ENCODE measurements around the gene TRIM26. TPM values are rescaled to one million over a fixed set of nuclear protein-coding genes. Genes with fewer than 3 reads are reported as not detected.

Gene TRIM26
- total RNA-seq, 1 donor: 29.3 TPM

DNA sequence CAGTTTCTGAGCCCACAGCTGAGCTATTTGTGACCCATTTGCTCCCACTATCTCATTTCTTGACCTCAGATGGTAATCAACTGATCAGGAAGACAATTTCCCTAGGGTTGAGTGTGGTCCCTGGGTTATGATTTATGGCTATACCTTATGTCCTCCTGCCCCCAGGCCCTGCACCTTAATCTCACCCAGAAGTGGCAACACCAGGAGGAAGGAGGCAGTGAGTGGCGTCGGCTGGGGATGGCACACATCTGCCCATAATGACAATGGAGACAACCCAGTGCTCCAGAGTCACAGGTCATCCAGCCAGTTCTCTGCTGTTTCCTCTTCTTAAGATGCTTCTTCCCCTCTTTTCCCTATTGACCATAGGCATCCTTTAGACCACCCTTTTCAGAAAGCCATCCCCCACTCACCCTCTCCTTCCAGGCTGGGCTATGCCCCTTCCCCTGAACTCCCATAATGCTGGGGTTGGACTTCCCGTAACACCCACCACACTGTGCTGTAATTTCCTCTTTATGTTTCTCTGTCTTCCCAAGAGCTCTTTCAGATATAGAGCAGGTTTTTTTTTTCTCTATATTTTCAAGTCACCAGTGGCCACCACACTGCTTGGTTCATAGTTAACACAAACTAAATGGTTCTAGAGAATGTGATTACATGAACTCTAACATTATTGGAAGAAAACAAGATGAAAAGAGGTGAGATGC, 60.1 kb downstream of the TRIM26 start:
- no peak overlapping the region for H2AFZ ChIP-seq (ENCODE audit: low read length)
- no peak overlapping the region for H3K27ac ChIP-seq (ENCODE audit: low read depth, low read length)
- no peaks in the 10 kb centered on the region for H3K36me3 ChIP-seq (ENCODE audit: insufficient read depth, low read length)
- H3K4me1 ChIP-seq (ENCODE audit: insufficient read depth, low read length): peaks cover 36% of the 10 kb centered on the region
- no peaks in the 10 kb centered on the region for H3K9me3 ChIP-seq (ENCODE audit: low read depth, low read length)
- H4K20me1 ChIP-seq (ENCODE audit: insufficient read depth, low read length): no peaks in the 10 kb centered on the region
- H3K79me2 ChIP-seq (ENCODE audit: insufficient read depth, low read length): no peaks in the 10 kb centered on the region
- H3K27me3 ChIP-seq (ENCODE audit: insufficient read depth, low read length): peaks cover 4% of the 10 kb centered on the region
- TF ChIP-seq, protein P1, sequence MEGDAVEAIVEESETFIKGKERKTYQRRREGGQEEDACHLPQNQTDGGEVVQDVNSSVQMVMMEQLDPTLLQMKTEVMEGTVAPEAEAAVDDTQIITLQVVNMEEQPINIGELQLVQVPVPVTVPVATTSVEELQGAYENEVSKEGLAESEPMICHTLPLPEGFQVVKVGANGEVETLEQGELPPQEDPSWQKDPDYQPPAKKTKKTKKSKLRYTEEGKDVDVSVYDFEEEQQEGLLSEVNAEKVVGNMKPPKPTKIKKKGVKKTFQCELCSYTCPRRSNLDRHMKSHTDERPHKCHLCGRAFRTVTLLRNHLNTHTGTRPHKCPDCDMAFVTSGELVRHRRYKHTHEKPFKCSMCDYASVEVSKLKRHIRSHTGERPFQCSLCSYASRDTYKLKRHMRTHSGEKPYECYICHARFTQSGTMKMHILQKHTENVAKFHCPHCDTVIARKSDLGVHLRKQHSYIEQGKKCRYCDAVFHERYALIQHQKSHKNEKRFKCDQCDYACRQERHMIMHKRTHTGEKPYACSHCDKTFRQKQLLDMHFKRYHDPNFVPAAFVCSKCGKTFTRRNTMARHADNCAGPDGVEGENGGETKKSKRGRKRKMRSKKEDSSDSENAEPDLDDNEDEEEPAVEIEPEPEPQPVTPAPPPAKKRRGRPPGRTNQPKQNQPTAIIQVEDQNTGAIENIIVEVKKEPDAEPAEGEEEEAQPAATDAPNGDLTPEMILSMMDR (IDR thresholded peaks at IDR 0.05; ENCODE audit: extremely low read depth, low read depth, low read length): no peak
- H3K4me2 ChIP-seq (ENCODE audit: insufficient read depth, low read length): no peak overlapping the region
- H3K4me3 ChIP-seq (ENCODE audit: insufficient read depth, low read length): no peak overlapping the region
- DNase-seq (ENCODE audit: insufficient read length, low spot score, missing footprints): no peak

- no peak overlapping the region for H3K4me2 ChIP-seq (ENCODE audit: insufficient read depth, low read length)
- no peak overlapping the region for H3K4me3 ChIP-seq (ENCODE audit: insufficient read depth, low read length)
- TF ChIP-seq, protein P1 (IDR thresholded peaks at IDR 0.05; ENCODE audit: extremely low read depth, low read depth, low read length): no peak
- H3K27me3 ChIP-seq (ENCODE audit: insufficient read depth, low read length): peaks cover 12% of the 10 kb centered on the region
- H3K36me3 ChIP-seq (ENCODE audit: insufficient read depth, low read length): no peaks in the 10 kb centered on the region
- H2AFZ ChIP-seq (ENCODE audit: low read length): no peak overlapping the region
- DNase-seq (ENCODE audit: insufficient read length, low spot score, missing footprints): no peak
- H3K79me2 ChIP-seq (ENCODE audit: insufficient read depth, low read length): no peaks in the 10 kb centered on the region
- H3K27ac ChIP-seq (ENCODE audit: low read depth, low read length): no peak overlapping the region
- no peaks in the 10 kb centered on the region for H3K9me3 ChIP-seq (ENCODE audit: low read depth, low read length)
- no peaks in the 10 kb centered on the region for H4K20me1 ChIP-seq (ENCODE audit: insufficient read depth, low read length)
- H3K4me1 ChIP-seq (ENCODE audit: insufficient read depth, low read length): peaks cover 36% of the 10 kb centered on the region
These were observed 61.1 kb downstream of the TRIM26 start for GRCh38 chr6:30152016-30152673.

- no peaks in the 10 kb centered on the region for H3K36me3 ChIP-seq (ENCODE audit: insufficient read depth, low read length)
These were observed 61.6 kb downstream of the TRIM26 start for GRCh38 chr6:30151580-30151979.

More at GRCh38 chr6:30151580-30151979, 61.6 kb downstream of the TRIM26 start:
- peaks cover 15% of the 10 kb centered on the region for H3K27me3 ChIP-seq (ENCODE audit: insufficient read depth, low read length)
- H3K4me2 ChIP-seq (ENCODE audit: insufficient read depth, low read length): no peak overlapping the region
- H3K9me3 ChIP-seq (ENCODE audit: low read depth, low read length): no peaks in the 10 kb centered on the region
- no peak overlapping the region for H2AFZ ChIP-seq (ENCODE audit: low read length)
- no peak overlapping the region for H3K27ac ChIP-seq (ENCODE audit: low read depth, low read length)
- H4K20me1 ChIP-seq (ENCODE audit: insufficient read depth, low read length): no peaks in the 10 kb centered on the region
- no peak for DNase-seq (ENCODE audit: insufficient read length, low spot score, missing footprints)
- TF ChIP-seq, protein P1 (IDR thresholded peaks at IDR 0.05; ENCODE audit: extremely low read depth, low read depth, low read length): no peak
- H3K4me3 ChIP-seq (ENCODE audit: insufficient read depth, low read length): no peak overlapping the region
- H3K79me2 ChIP-seq (ENCODE audit: insufficient read depth, low read length): no peaks in the 10 kb centered on the region
- H3K4me1 ChIP-seq (ENCODE audit: insufficient read depth, low read length): peaks cover 35% of the 10 kb centered on the region

All from osteoblast (primary cell).